ENCODE results near the gene SCFD2.

- TF ChIP-seq CTCF (IDR thresholded peaks at IDR 0.05; ENCODE audit: low read depth, low read length, missing input control) (no peak), SP1 (IDR thresholded peaks at IDR 0.05) (no peak), ZBTB33 (IDR thresholded peaks at IDR 0.05) (no peak), EGR1 (IDR thresholded peaks at IDR 0.05; ENCODE audit: low read depth in 2 of 2) (no peak), RAD21 (IDR thresholded peaks at IDR 0.05) (peak in 1 of 2 donors; percentile 12), JUND (IDR thresholded peaks at IDR 0.05) (peak in 1 of 2 donors; percentile 8), GABPA (IDR thresholded peaks at IDR 0.05 in 1 of 2, conservative IDR thresholded peaks at IDR 0.05 in 1 of 2) (no peak), HNF4A (conservative IDR thresholded peaks at IDR 0.05) (no peak), TAF1 (conservative IDR thresholded peaks at IDR 0.05) (no peak), MAX (IDR thresholded peaks at IDR 0.05) (no peak), YY1 (IDR thresholded peaks at IDR 0.05) (no peak), REST (IDR thresholded peaks at IDR 0.05) (no peak)
- TF ChIP-seq, protein P1, sequence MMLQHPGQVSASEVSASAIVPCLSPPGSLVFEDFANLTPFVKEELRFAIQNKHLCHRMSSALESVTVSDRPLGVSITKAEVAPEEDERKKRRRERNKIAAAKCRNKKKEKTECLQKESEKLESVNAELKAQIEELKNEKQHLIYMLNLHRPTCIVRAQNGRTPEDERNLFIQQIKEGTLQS (IDR thresholded peaks at IDR 0.05): no peak
Observed at GRCh38 chr4:53321151-53321983, 44.5 kb downstream of the SCFD2 start.
